Endothelial cell of umbilical vein (primary cell): ENCODE measurements around the gene CACNA1F. TPM values are rescaled to one million over a fixed set of nuclear protein-coding genes. Genes with fewer than 3 reads are reported as not detected.

Source experiments
- BruUV-seq: library from RNA; stranded (reverse); fragments of 400-500 nt; replicated peaks from 2 replicates; lab custom pipeline; 2021; lab: Mats Ljungman, UMichigan
- CTCF ChIA-PET: fragments of 300-600, 350-600 bp; sonication (Branson Sonifier 250); formaldehyde crosslinking; loops from one replicate; lab custom pipeline; 2021; ENCODE audit warnings: antibody characterized with exemption, inconsistent platforms; lab: Charles Lee
- POLR2A ChIA-PET: fragments of 300-600, 350-600 bp; sonication (Branson Sonifier 250); formaldehyde crosslinking; loops from one replicate; lab custom pipeline; 2021; ENCODE audit warnings: antibody characterized with exemption, inconsistent platforms; lab: Charles Lee
- DNase-seq: peaks from one replicate; pipeline ENCODE4 v3.0.0-alpha.2; 2011; ENCODE audit warnings: low read depth, low spot score
- FAIRE-seq: peaks from 2 replicates; lab custom pipeline; 2011; peaks lifted over from hg19 to GRCh38; lab: Jason Lieb, UNC
- H2AFZ ChIP-seq: 2 replicates; pipeline ENCODE4 v1.6.0; 2012; ENCODE audit warnings: low read depth, low read length, control low read depth, inconsistent platforms
- H3K27ac ChIP-seq: 2 replicates; pipeline ENCODE4 v1.5.1; 2011; ENCODE audit warnings: low read depth, mild to moderate bottlenecking, control low read depth, low read length, moderate library complexity; ENCODE audit not compliant: insufficient read depth
- H3K27me3 ChIP-seq, 2 experiments: 2 replicates each; pipeline versions ENCODE4 v1.6.0 to v1.6.1; 2011; ENCODE audit warnings: low read length in 2 of 2, mixed read lengths in 1 of 2; ENCODE audit not compliant: control insufficient read depth in 2 of 2, insufficient read depth in 2 of 2
- H3K36me3 ChIP-seq, 2 experiments: 2 replicates in 1 of 2; 3 replicates in 1 of 2; pipeline ENCODE4 v1.5.1; 2011; ENCODE audit warnings: low read length in 2 of 2, mild to moderate bottlenecking in 1 of 2, moderate library complexity in 1 of 2; ENCODE audit not compliant: control insufficient read depth in 2 of 2, insufficient read depth in 2 of 2; ENCODE audit errors: extremely low read depth in 1 of 2
- H3K4me1 ChIP-seq: 3 replicates; pipeline ENCODE4 v1.5.1; 2011; ENCODE audit warnings: mild to moderate bottlenecking, low read length; ENCODE audit not compliant: control insufficient read depth, insufficient read depth; ENCODE audit errors: extremely low read depth
- H3K4me2 ChIP-seq: 2 replicates; pipeline ENCODE4 v1.6.1; 2011; ENCODE audit warnings: low read length, control low read depth, mixed read lengths; ENCODE audit not compliant: insufficient read depth
- H3K4me3 ChIP-seq, 3 experiments: fragments of 200-600 bp in 1 of 3; sonication (generic), shearing (Covaris generic) in 1 of 3; replicated peaks in 1 of 3; 2 replicates each; pipeline ENCODE4 v1.5.1; 2011 to 2016; ENCODE audit warnings: control low read depth in 3 of 3, low read length in 3 of 3, mild to moderate bottlenecking in 2 of 3, inconsistent platforms in 1 of 3, low read depth in 1 of 3, moderate library complexity in 1 of 3; ENCODE audit not compliant: insufficient read depth in 1 of 3
- H3K79me2 ChIP-seq: 2 replicates; pipeline ENCODE4 v1.6.0; 2012; ENCODE audit warnings: low read length, inconsistent platforms; ENCODE audit not compliant: control insufficient read depth, insufficient read depth
- H3K9ac ChIP-seq: replicated peaks from 2 replicates; pipeline ENCODE3; 2011; ENCODE audit warnings: low read length, control low read depth; ENCODE audit not compliant: insufficient read depth; ENCODE audit errors: extremely low read depth
- H3K9me1 ChIP-seq: replicated peaks from 3 replicates; pipeline ENCODE4 v1.6.0; 2011; ENCODE audit warnings: mild to moderate bottlenecking, low read length; ENCODE audit not compliant: control insufficient read depth, insufficient read depth; ENCODE audit errors: extremely low read depth
- H3K9me3 ChIP-seq: replicated peaks from 2 replicates; pipeline ENCODE4 v1.5.1; 2012; ENCODE audit warnings: low read length, inconsistent platforms; ENCODE audit not compliant: control insufficient read depth, insufficient read depth
- H4K20me1 ChIP-seq: replicated peaks from 2 replicates; pipeline ENCODE3; 2011; ENCODE audit warnings: mild to moderate bottlenecking, low read length; ENCODE audit not compliant: control insufficient read depth, insufficient read depth; ENCODE audit errors: extremely low read depth
- CTCF ChIP-seq, 2 donors: IDR thresholded peaks; 1 replicate in 1 of 2; 2 replicates in 1 of 2; pipeline ENCODE4 v1.5.1; 2011; ENCODE audit warnings: low read length in 2 of 2, mild to moderate bottlenecking in 2 of 2, moderate library complexity in 2 of 2, control low read depth in 1 of 2, inconsistent platforms in 1 of 2, low read depth in 1 of 2; ENCODE audit not compliant: insufficient read depth in 1 of 2; ENCODE audit errors: extremely low read depth in 1 of 2
- EZH2 ChIP-seq: IDR thresholded peaks from 2 replicates; pipeline ENCODE4 v1.6.1; 2012; ENCODE audit warnings: borderline replicate concordance, low read depth, mild to moderate bottlenecking, moderate library complexity, low read length, inconsistent platforms; ENCODE audit not compliant: severe bottlenecking
- GATA2 ChIP-seq: IDR thresholded peaks from 2 replicates; pipeline ENCODE4 v1.7.0; 2011; ENCODE audit warnings: low read depth, mild to moderate bottlenecking, moderate library complexity, mixed read lengths, low read length; ENCODE audit not compliant: insufficient read length, insufficient read depth
- JUN ChIP-seq: IDR thresholded peaks from 2 replicates; pipeline ENCODE4 v1.6.1; 2011; ENCODE audit warnings: borderline replicate concordance, low read depth; ENCODE audit not compliant: insufficient read length, insufficient read depth
- MAX ChIP-seq: IDR thresholded peaks from 2 replicates; pipeline ENCODE4 v1.6.1; 2011; ENCODE audit not compliant: insufficient read depth, insufficient read length
- POLR2A ChIP-seq: IDR thresholded peaks from 2 replicates; pipeline ENCODE4 v1.6.1; 2012; ENCODE audit warnings: low read depth, mild to moderate bottlenecking, control low read depth, low read length
- POLR2AphosphoS5 ChIP-seq: IDR thresholded peaks from 2 replicates; pipeline ENCODE4 v1.6.1; 2012; ENCODE audit warnings: low read depth, mild to moderate bottlenecking, control low read depth, low read length, moderate library complexity; ENCODE audit not compliant: insufficient read depth
- dilution Hi-C: fragments of 300-500 bp; cut with MboI; formaldehyde crosslinking; loops from one replicate; pipeline ENCODE4 v1.15.0; 2019; ENCODE audit warnings: low sequenced_read_pairs; ENCODE audit not compliant: extremely low pct_ligation_motif_present
- intact Hi-C: fragments of 100-400 bp; cut with micrococcal nuclease; formaldehyde crosslinking; loops from one replicate; pipeline ENCODE4 v1.10.0; 2022
- polyA plus RNA-seq, 4 experiments: library from polyadenylated mRNA; depleted of rRNA in 3 of 4; stranded (reverse) in 3 of 4; unstranded in 1 of 4; fragments of >200 nt; gene quantifications; 2 replicates each; pipeline versions ENCODE4 v1.2.1 to v1.2.3, GENCODE V29; 2011 to 2012; ENCODE audit warnings: missing spikeins in 1 of 4
- total RNA-seq: library from RNA; stranded (reverse); gene quantifications from 2 replicates; pipeline ENCODE4 v1.2.3, GENCODE V29; 2021

The CACNA1F gene
- total and polyA plus RNA-seq, 2 donors (not counting 3 experiments of a cell fraction or from before 2014, with no cell fraction given), result not detected

DNA sequence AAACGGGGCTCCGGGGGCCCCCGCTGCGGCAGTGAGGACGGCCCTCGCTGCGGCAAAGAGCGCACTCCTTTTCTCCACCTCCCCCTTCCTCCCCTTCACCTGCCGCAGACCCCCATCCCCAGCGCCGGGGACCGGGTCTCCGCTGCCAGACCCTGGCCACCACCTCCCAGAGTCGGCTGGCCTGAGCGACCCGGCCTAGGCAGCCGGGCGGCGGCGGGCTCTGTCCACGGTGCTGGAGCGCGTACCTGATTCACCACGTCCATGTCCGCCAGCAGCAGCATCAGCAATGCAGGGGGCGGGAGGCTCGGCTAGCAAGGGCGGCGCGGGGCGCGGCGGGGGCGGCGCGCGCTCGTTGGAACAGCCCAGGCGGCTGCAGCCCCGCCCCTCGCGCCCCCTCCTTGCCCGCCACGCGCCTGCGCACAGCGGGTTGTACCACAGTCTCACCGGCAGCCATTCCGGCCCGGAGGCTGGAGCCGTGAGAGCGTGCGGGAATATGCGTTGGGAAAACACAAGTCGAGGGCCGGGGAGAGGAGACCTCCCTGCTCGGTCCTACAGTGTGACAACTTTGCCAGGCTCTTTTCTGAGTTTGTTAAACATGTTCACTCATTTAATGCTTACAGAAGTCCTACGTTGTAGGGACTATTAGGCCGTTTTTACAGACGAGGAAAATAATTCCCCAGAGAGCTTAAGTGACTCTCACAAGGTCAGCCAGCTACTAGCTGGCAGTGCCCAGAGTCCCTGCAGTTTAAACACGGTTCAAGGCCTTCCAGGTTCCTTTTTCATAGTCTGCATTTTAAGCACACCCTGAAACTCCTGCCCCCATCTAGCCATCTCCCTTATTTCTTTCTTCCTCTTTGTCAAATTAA, 33.0 kb downstream of the CACNA1F start, which contains the start of gene SYP:
SYP (minus strand) TSS at position 288 of the 866 bp plus-strand sequence; CDS start at position 281, 7 bp downstream.
- H4K20me1 ChIP-seq, result no peaks in the 10 kb centered on the region
- peak within 1 kb of the TSS; percentile 66 for H2AFZ ChIP-seq
- DNase-seq (peak; percentile 84), FAIRE-seq (peak; percentile 98)
- H3K9ac ChIP-seq, result no peak within 1 kb of the TSS
- no peak for TF ChIP-seq EZH2
- TF ChIP-seq POLR2A, result peak; percentile 85
- TF ChIP-seq POLR2AphosphoS5, result peak; percentile 72
- intact Hi-C loops (loop anchor here (1.0 to 5.0 kb wide), 3 partner anchors 9 to 722 kb away; partner anchors contain the start of genes CCDC22 and CLCN5), dilution Hi-C loops (no loop called here)
- BruUV-seq, result TSS peak; percentile 33
- peak within 1 kb of the TSS in 1 of 3 experiments; percentile 36 for H3K4me3 ChIP-seq
- peak within 1 kb of the TSS; percentile 81 for H3K4me2 ChIP-seq
- H3K9me3 ChIP-seq, result no peaks in the 10 kb centered on the region
- CTCF ChIA-PET, result no interaction called here
- H3K27ac ChIP-seq, result no peak within 1 kb of the TSS
- peaks cover 3% of the 10 kb centered on the region for H3K4me1 ChIP-seq
- H3K36me3 ChIP-seq, result no peaks in the 10 kb centered on the region
- POLR2A ChIA-PET, result no interaction called here
- no peaks in the 10 kb centered on the region for H3K79me2 ChIP-seq
- peaks cover 0 to 2% of the 10 kb centered on the region in 2 experiments for H3K27me3 ChIP-seq
- no peaks in the 10 kb centered on the region for H3K9me1 ChIP-seq

GRCh38 chrX:49199315-49199595, 33.9 kb downstream of the CACNA1F start:
- no TSS peak for BruUV-seq
- no peak overlapping the region for H2AFZ ChIP-seq
- TF ChIP-seq CTCF (IDR thresholded peaks at IDR 0.05; ENCODE audit: extremely low read depth in 1 of 2, insufficient read depth in 1 of 2, low read depth in 1 of 2, low read length in 2 of 2) (no peak), JUN (no peak), POLR2A (no peak), EZH2 (no peak), GATA2 (no peak), MAX (no peak), POLR2AphosphoS5 (no peak)
- H3K79me2 ChIP-seq, result no peaks in the 10 kb centered on the region
- no peak overlapping the region for H3K4me3 ChIP-seq
- H3K4me1 ChIP-seq, result peaks cover 3% of the 10 kb centered on the region
- H3K27ac ChIP-seq, result no peak overlapping the region
- H3K9me1 ChIP-seq, result no peaks in the 10 kb centered on the region
- H3K27me3 ChIP-seq, result peaks cover 0 to 2% of the 10 kb centered on the region in 2 experiments
- H3K4me2 ChIP-seq, result no peak overlapping the region
- no peaks in the 10 kb centered on the region for H3K36me3 ChIP-seq
- DNase-seq (no peak), FAIRE-seq (no peak)
- H3K9me3 ChIP-seq, result no peaks in the 10 kb centered on the region
- intact Hi-C loops (no loop called here), dilution Hi-C loops (no loop called here)
- H4K20me1 ChIP-seq, result no peaks in the 10 kb centered on the region
- CTCF ChIA-PET, result no interaction called here
- POLR2A ChIA-PET, result no interaction called here
- no peak overlapping the region for H3K9ac ChIP-seq
